Neural crest cell (in vitro differentiated cells): ENCODE measurements around the gene SLC37A4. TPM values are rescaled to one million over a fixed set of nuclear protein-coding genes. Genes with fewer than 3 reads are reported as not detected.
A peak's percentile ranks its signal among the peaks of the same experiment; 100 is the strongest.
"Not testable (repeated sequence)": the region's sequence is repeated elsewhere in the genome, so short reads cannot be mapped to it uniquely, and the experiment has no call there.

Experiments used
- DNase-seq: peaks from one replicate; pipeline ENCODE4 v3.0.0; 2021; ENCODE audit warnings: low read depth, mixed read lengths, low spot score
- H3K27ac Mint-ChIP-seq: one replicate; pipeline ENCODE4 v1.8.0; 2021; ENCODE audit warnings: mild to moderate bottlenecking, mixed read lengths; ENCODE audit not compliant: unreplicated experiment
- H3K27me3 Mint-ChIP-seq: 2 replicates; pipeline ENCODE4 v1.8.0; 2021; ENCODE audit warnings: low read depth, mild to moderate bottlenecking, mixed read lengths
- H3K36me3 Mint-ChIP-seq: 2 replicates; pipeline ENCODE4 v1.8.0; 2021; ENCODE audit warnings: low read depth, mild to moderate bottlenecking, mixed read lengths
- H3K4me1 Mint-ChIP-seq: 2 replicates; pipeline ENCODE4 v1.8.0; 2021; ENCODE audit warnings: mixed read lengths
- H3K4me3 Mint-ChIP-seq: one replicate; pipeline ENCODE4 v1.8.0; 2021; ENCODE audit warnings: mild to moderate bottlenecking, mixed read lengths
- H3K9me3 Mint-ChIP-seq: 2 replicates; pipeline ENCODE4 v1.8.0; 2021; ENCODE audit warnings: mixed read lengths
- total RNA-seq: library from RNA; stranded (reverse); gene quantifications from 2 replicates; pipeline ENCODE4 v1.2.1, GENCODE V29; 2021
- TF ChIP-seq, protein P1 (sequence below): fragments of 200-600 bp; sonication (generic); conservative IDR thresholded peaks from 2 replicates; pipeline ENCODE4 v1.5.0; 2021; ENCODE audit warnings: antibody characterized with exemption, mild to moderate bottlenecking

Gene SLC37A4
- total RNA-seq, 1 donor from 2014 or later = 50.3 TPM

DNA sequence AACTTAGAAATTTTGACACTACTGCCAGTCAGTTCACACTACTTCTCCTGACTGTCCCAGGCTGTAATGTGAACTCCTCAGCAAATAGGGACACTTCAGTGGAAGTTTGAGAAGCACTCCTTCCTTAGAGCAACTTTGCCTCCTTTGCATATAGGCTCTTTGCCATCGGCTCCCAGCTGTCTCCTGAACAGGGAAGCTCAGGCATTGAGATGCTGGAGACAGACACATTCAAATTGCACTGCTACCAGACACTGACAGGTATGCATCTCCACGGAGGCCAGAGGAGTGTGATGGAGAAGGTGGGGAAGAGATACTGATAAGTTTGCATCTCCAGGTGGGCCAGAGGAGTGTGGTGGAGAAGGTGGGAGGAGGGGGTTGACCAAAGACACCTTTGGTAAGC is 10.7 kb downstream of the SLC37A4 start:
- Mint-ChIP-seq H3K4me1 (peaks cover 49% of the 10 kb centered on the region), H3K4me3 (peak overlapping the region; percentile 99), H3K36me3 (peaks cover 23% of the 10 kb centered on the region), H3K9me3 (no peaks in the 10 kb centered on the region), H3K27me3 (no peaks in the 10 kb centered on the region), H3K27ac (no peak overlapping the region)
- TF ChIP-seq, protein P1, sequence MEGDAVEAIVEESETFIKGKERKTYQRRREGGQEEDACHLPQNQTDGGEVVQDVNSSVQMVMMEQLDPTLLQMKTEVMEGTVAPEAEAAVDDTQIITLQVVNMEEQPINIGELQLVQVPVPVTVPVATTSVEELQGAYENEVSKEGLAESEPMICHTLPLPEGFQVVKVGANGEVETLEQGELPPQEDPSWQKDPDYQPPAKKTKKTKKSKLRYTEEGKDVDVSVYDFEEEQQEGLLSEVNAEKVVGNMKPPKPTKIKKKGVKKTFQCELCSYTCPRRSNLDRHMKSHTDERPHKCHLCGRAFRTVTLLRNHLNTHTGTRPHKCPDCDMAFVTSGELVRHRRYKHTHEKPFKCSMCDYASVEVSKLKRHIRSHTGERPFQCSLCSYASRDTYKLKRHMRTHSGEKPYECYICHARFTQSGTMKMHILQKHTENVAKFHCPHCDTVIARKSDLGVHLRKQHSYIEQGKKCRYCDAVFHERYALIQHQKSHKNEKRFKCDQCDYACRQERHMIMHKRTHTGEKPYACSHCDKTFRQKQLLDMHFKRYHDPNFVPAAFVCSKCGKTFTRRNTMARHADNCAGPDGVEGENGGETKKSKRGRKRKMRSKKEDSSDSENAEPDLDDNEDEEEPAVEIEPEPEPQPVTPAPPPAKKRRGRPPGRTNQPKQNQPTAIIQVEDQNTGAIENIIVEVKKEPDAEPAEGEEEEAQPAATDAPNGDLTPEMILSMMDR = no peak
- DNase-seq = no peak

DNA sequence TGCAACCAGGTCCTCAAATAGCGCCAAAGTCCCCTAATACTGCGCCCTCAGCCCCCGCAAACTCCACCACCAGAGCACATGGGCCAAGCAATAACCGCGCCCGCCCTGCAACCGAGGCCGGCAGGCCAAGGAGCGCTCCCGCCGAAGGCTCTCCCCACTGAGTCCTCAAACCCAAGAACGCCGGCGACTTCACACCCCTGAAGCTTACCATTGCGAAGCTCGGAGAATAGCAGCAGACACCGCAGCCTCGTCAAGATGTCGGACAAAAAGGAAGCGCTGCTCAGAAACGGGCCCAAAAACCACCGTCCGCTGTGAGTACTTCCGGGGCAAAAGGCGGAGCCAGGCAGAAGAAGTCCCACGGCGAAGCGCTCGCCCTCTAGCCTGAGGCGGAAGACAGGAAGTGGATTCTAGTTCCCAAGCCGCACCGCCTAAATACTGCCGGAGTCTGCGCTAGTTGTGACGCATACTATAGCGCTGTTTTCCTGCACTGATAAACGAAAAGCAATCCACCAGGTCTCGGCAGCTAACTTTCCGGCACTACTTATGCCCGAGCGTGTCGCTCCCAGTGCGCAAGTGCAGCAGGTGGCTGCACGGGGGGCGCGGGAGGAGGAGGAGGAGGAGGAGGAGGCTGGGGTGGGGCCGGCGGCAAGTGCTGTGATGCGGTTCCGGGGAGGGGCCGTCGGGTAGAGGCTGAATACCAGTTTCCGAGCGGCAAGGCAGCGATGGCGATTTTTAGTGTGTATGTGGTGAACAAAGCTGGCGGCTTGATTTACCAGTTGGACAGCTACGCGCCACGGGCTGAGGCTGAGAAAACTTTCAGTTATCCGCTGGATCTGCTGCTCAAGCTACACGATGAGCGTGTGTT is 12.4 kb downstream of the SLC37A4 start, which contains the start of the genes RPS25 and TRAPPC4:
Gene RPS25 (minus strand): TSS at position 270 of the 865 bp plus-strand sequence. CDS start 59 bp downstream, at position 211.
Gene TRAPPC4 (plus strand): TSS at position 693 of the 865 bp plus-strand sequence. CDS start 30 bp downstream, at position 723.
- TF ChIP-seq, protein P1 = no peak
- peak within 1 kb of the TSS; percentile 99 for H3K4me3 Mint-ChIP-seq
- peaks cover 49% of the 10 kb centered on the region for H3K4me1 Mint-ChIP-seq
- no peaks in the 10 kb centered on the region for H3K27me3 Mint-ChIP-seq
- peak; percentile 90 for DNase-seq
- no peaks in the 10 kb centered on the region for H3K9me3 Mint-ChIP-seq
- peaks cover 32% of the 10 kb centered on the region for H3K36me3 Mint-ChIP-seq
- peak within 1 kb of the TSS; percentile 99 for H3K27ac Mint-ChIP-seq

GRCh38 chr11:119017377-119017776 is 13.3 kb downstream of the SLC37A4 start:
- peak overlapping the region; percentile 99 for H3K27ac Mint-ChIP-seq

DNA sequence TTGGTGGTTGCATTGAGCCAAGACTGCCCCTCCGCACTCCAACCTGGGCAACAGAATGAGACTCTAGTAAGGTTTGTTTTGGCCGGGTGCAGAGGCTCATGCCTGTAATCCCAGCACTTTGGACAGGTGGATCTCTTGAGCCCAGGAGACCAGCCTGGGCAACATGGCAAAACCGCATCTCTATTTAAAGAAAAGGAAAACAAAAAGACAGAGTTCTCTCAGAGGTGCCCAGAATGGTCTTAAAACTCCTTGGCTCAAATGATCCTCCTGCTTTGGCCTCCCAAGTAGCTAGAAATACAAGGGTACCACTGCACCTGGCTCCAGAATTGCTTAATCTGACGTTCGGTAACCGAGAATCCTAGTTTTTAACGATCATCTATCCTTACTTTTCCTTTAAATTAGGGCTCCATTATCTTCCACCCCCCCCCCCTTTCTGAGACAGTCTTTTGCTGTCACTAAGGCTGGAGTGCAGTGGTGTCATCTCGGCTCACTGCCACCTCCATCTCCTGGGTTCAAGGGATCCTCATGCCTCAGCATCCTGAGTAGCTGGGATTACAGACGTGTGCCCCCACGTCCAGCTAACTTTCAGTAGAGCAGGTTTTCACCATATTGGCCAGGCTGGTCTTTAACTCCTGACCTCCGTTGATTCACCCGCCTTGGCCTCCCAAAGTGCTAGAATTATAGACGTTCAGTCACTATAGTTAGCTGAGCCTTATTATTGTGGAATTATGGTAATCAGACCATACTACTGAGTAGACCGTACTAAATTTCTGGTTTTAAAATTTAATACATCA is 14.3 kb downstream of the SLC37A4 start:
- Mint-ChIP-seq H3K27ac (no peak overlapping the region), H3K27me3 (no peaks in the 10 kb centered on the region), H3K4me1 (peaks cover 46% of the 10 kb centered on the region), H3K4me3 (peak overlapping the region; percentile 99), H3K36me3 (peaks cover 38% of the 10 kb centered on the region), H3K9me3 (no peaks in the 10 kb centered on the region)
- TF ChIP-seq, protein P1 = no peak
- DNase-seq = no peak

More at GRCh38 chr11:119017377-119017776, 13.3 kb downstream of the SLC37A4 start:
- DNase-seq, H3K27me3 Mint-ChIP-seq, H3K9me3 Mint-ChIP-seq: not testable (repeated sequence)
- Mint-ChIP-seq H3K4me1 (peaks cover 49% of the 10 kb centered on the region), H3K4me3 (peak overlapping the region; percentile 99), H3K36me3 (peaks cover 36% of the 10 kb centered on the region)

DNA sequence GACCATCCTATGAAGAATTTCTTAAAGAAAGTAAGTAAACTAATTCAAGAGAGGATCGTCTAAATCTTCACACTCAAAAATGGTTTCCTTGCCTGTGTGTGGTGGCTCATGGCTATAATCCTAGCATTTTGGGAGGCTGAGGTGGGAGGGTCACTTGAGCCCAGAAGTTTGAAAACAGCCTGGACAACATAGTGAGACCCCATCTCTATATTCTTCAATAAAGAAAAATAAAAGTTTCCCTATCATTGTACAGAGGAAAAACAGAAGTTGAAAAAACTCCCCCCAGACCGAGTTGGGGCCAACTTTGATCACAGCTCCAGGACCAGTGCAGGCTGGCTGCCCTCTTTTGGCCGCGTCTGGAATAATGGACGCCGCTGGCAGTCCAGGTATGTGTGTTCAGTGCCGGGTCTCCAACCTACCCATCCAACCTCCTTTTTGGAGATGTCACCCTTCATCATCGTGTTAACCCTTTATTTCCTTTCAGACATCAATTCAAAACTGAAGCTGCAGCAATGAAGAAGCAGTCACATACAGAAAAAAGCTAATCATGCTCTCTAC is 15.5 kb downstream of the SLC37A4 start:
- Mint-ChIP-seq H3K4me3 (peak overlapping the region; percentile 72), H3K27me3 (no peaks in the 10 kb centered on the region), H3K9me3 (no peaks in the 10 kb centered on the region), H3K4me1 (peaks cover 42% of the 10 kb centered on the region), H3K27ac (no peak overlapping the region), H3K36me3 (peaks cover 44% of the 10 kb centered on the region)
- TF ChIP-seq, protein P1 = no peak
- no peak for DNase-seq
